Natural killer cell (primary cell): ENCODE results near the gene TICRR. TPM values are rescaled to one million over a fixed set of nuclear protein-coding genes. Genes with fewer than 3 reads are reported as not detected.
"Not testable (repeated sequence)": the region's sequence is repeated elsewhere in the genome, so short reads cannot be mapped to it uniquely, and the experiment has no call there.

Experiments
- ATAC-seq, 3 donors: fragments of 150-1000 bp in 2 of 3; fragments of 200-7000 bp in 1 of 3; cut with Tn5 transposase; 1 replicate in 1 of 3; 2 replicates in 2 of 3; pipeline ENCODE4 v1.10.0; 2021; ENCODE audit warnings: mild to moderate bottlenecking in 2 of 3, moderate library complexity in 2 of 3
- DNase-seq, 2 donors: peaks; one replicate each; pipeline versions ENCODE4 v3.0.0 to v3.0.0-alpha.2; 2013 to 2021; ENCODE audit warnings: mixed read lengths in 1 of 2
- H3K27ac ChIP-seq: one replicate; pipeline ENCODE4 v1.5.1; 2013; ENCODE audit warnings: mild to moderate bottlenecking, low read length
- H3K27me3 ChIP-seq: one replicate; pipeline ENCODE4 v1.6.1; 2013; ENCODE audit warnings: low read length; ENCODE audit not compliant: control insufficient read depth, insufficient read depth
- H3K36me3 ChIP-seq: one replicate; pipeline ENCODE4 v1.6.1; 2013; ENCODE audit warnings: low read length; ENCODE audit not compliant: control insufficient read depth, insufficient read depth
- H3K4me1 ChIP-seq: one replicate; pipeline ENCODE4 v1.6.1; 2013; ENCODE audit warnings: low read length; ENCODE audit not compliant: control insufficient read depth, insufficient read depth
- H3K4me3 ChIP-seq: one replicate; pipeline ENCODE4 v1.5.1; 2013; ENCODE audit warnings: low read length
- H3K9me3 ChIP-seq: one replicate; pipeline ENCODE4 v1.6.1; 2013; ENCODE audit warnings: low read length; ENCODE audit not compliant: control insufficient read depth, insufficient read depth
- H3K27ac Mint-ChIP-seq, 2 donors: one replicate each; pipeline ENCODE4 v1.8.0; 2022; ENCODE audit warnings: mild to moderate bottlenecking in 2 of 2, mixed read lengths in 2 of 2, moderate library complexity in 1 of 2
- H3K27me3 Mint-ChIP-seq, 2 donors: one replicate each; pipeline ENCODE4 v1.8.0; 2022; ENCODE audit warnings: low read depth in 2 of 2, mixed read lengths in 2 of 2
- H3K36me3 Mint-ChIP-seq: one replicate; pipeline ENCODE4 v1.8.0; 2022; ENCODE audit warnings: mixed read lengths
- H3K4me1 Mint-ChIP-seq, 2 donors: one replicate each; pipeline ENCODE4 v1.8.0; 2022; ENCODE audit warnings: mixed read lengths in 2 of 2
- H3K4me3 Mint-ChIP-seq: one replicate; pipeline ENCODE4 v1.8.0; 2022; ENCODE audit warnings: mild to moderate bottlenecking, moderate library complexity, mixed read lengths
- H3K9me3 Mint-ChIP-seq, 2 donors: one replicate each; pipeline ENCODE4 v1.8.0; 2022; ENCODE audit warnings: mixed read lengths in 2 of 2
- CTCF ChIP-seq: fragments of 200-600 bp; IDR thresholded peaks from one replicate; pipeline ENCODE4 v1.8.0; 2022; ENCODE audit warnings: antibody characterized with exemption
- WGBS: methylation state at CpG from one replicate; pipeline ENCODE4 v1.1.7; 2013; ENCODE audit warnings: missing lambda C conversion rate; ENCODE audit not compliant: insufficient coverage; 5-methylcytosine and 5-hydroxymethylcytosine counted together
- intact Hi-C: fragments of 100-400 bp; cut with micrococcal nuclease; formaldehyde crosslinking; loops from one replicate; pipeline ENCODE4 v1.14.2; 2022
- total RNA-seq, 4 donors: library from RNA; stranded (reverse); fragments of 120-200 nt in 1 of 4; gene quantifications; one replicate each; pipeline versions ENCODE4 v1.2.3 to v1.2.4, GENCODE V29; 2013 to 2022

TICRR gene
- total RNA-seq, 3 donors from 2014 or later (not counting 1 experiment from before 2014, with no cell fraction given) = 0.13 to 0.59 (median 0.14) TPM

- intact Hi-C loops = no loop called here
- Histone ChIP-seq H3K9me3 (no peaks in the 10 kb centered on the region), H3K4me1 (peaks cover 11% of the 10 kb centered on the region), H3K27ac (no peak overlapping the region), H3K4me3 (peak overlapping the region; percentile 61), H3K36me3 (no peaks in the 10 kb centered on the region), H3K27me3 (no peaks in the 10 kb centered on the region)
- ATAC-seq (no peak), DNase-seq (peak; percentile 20 to 31)
- WGBS = 1% methylated on average over 60 of the region's 60 CpGs
- Mint-ChIP-seq H3K27ac (peak overlapping the region; percentile 62 to 69), H3K27me3 (peaks cover 10 to 13% of the 10 kb centered on the region in 2 donors), H3K9me3 (no peaks in the 10 kb centered on the region), H3K4me1 (peaks cover 16 to 18% of the 10 kb centered on the region in 2 donors), H3K36me3 (no peaks in the 10 kb centered on the region), H3K4me3 (peak overlapping the region; percentile 63)
- TF ChIP-seq CTCF = no peak
Observed at GRCh38 chr15:89575656-89576416, 567 bp downstream of the TICRR start.

GRCh38 chr15:89576417-89576773 is 1.1 kb downstream of the TICRR start:
- 33% methylated on average over 1 of the region's 1 CpG for WGBS
- Mint-ChIP-seq H3K4me3 (peak overlapping the region; percentile 63), H3K27ac (peak overlapping the region in 1 of 2 donors; percentile 69), H3K9me3 (no peaks in the 10 kb centered on the region), H3K36me3 (no peaks in the 10 kb centered on the region), H3K4me1 (peaks cover 16 to 18% of the 10 kb centered on the region in 2 donors), H3K27me3 (peaks cover 10 to 13% of the 10 kb centered on the region in 2 donors)
- no peaks in the 10 kb centered on the region for H3K27me3 ChIP-seq
- intact Hi-C loops = no loop called here
- H3K9me3 ChIP-seq = no peaks in the 10 kb centered on the region
- no peak overlapping the region for H3K27ac ChIP-seq
- TF ChIP-seq CTCF = no peak
- no peak for ATAC-seq
- peaks cover 11% of the 10 kb centered on the region for H3K4me1 ChIP-seq
- no peaks in the 10 kb centered on the region for H3K36me3 ChIP-seq
- DNase-seq = no peak
- no peak overlapping the region for H3K4me3 ChIP-seq

DNA sequence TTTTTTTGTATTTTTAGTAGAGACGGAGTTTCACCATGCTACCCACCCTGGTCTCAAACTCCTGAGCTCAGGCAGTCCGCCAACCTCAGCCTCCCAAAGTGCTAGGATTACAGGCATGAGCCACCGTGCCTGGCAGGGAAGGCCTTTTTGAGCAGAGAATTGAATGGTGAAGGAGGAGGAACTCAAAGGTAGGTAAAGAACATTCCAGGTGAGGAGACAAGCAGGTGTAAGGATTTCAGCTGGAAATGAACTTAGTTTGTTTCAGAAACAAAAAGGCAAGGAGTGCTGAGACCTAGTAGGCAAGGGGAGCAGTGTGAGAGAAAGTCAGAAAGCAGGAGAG is 2.5 kb downstream of the TICRR start:
- 95% methylated on average over 2 of the region's 3 CpGs for WGBS
- ATAC-seq (no peak), DNase-seq (no peak)
- Mint-ChIP-seq H3K27me3 (peaks cover 0 to 2% of the 10 kb centered on the region in 2 donors), H3K36me3 (no peaks in the 10 kb centered on the region), H3K27ac (no peak overlapping the region), H3K4me3 (no peak overlapping the region), H3K9me3 (no peaks in the 10 kb centered on the region), H3K4me1 (peaks cover 16 to 18% of the 10 kb centered on the region in 2 donors)
- no peak for TF ChIP-seq CTCF
- no peak overlapping the region for H3K4me3 ChIP-seq
- no peaks in the 10 kb centered on the region for H3K9me3 ChIP-seq
- peaks cover 11% of the 10 kb centered on the region for H3K4me1 ChIP-seq
- no peaks in the 10 kb centered on the region for H3K36me3 ChIP-seq
- intact Hi-C loops = no loop called here
- no peaks in the 10 kb centered on the region for H3K27me3 ChIP-seq
- H3K27ac ChIP-seq = no peak overlapping the region

DNA sequence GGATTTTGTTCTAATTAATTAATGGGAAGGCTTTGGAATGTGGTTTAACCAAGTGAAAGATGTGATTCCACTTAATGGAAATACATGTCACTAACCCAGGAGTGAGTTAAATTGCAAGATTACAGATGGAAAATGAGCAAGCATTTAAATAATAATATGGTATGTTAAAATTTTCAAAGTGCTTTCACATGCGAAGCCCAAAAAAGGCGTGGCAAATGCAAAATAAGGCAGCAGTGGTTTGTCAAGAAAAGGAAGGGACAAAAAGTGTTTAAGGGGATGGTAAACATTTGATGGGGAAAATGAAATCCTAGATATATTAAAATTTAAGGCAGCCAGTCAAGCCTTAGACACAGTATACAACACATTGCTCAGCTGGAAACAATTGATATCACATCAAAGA is 2.9 kb downstream of the TICRR start:
- Histone ChIP-seq H3K9me3 (no peaks in the 10 kb centered on the region), H3K36me3 (no peaks in the 10 kb centered on the region), H3K4me3 (no peak overlapping the region), H3K27me3 (no peaks in the 10 kb centered on the region), H3K27ac (no peak overlapping the region), H3K4me1 (peaks cover 11% of the 10 kb centered on the region)
- WGBS = 98% methylated on average over 2 of the region's 2 CpGs
- Mint-ChIP-seq H3K4me1 (peaks cover 16 to 18% of the 10 kb centered on the region in 2 donors), H3K27ac (no peak overlapping the region), H3K36me3 (no peaks in the 10 kb centered on the region), H3K27me3 (no peaks in the 10 kb centered on the region), H3K4me3 (no peak overlapping the region), H3K9me3 (no peaks in the 10 kb centered on the region)
- no peak for TF ChIP-seq CTCF
- ATAC-seq (no peak), DNase-seq (no peak)
- intact Hi-C loops = no loop called here

- H3K4me1 Mint-ChIP-seq, H3K36me3 Mint-ChIP-seq, H3K27me3 Mint-ChIP-seq, H3K27me3 ChIP-seq, H3K4me3 Mint-ChIP-seq, DNase-seq, H3K36me3 ChIP-seq, H3K9me3 ChIP-seq, ATAC-seq, H3K27ac ChIP-seq, H3K4me3 ChIP-seq, H3K4me1 ChIP-seq, H3K9me3 Mint-ChIP-seq, intact Hi-C loops, H3K27ac Mint-ChIP-seq: not testable (repeated sequence)
- WGBS = 100% methylated on average over 2 of the region's 2 CpGs
Observed at GRCh38 chr15:89580747-89581146, 5.5 kb downstream of the TICRR start.
